Astrocyte of the cerebellum (primary cell): ENCODE measurements around the gene PPP6R1.
A peak's percentile ranks its signal among the peaks of the same experiment; 100 is the strongest.

Experiments used
- DNase-seq: peaks from one replicate; pipeline ENCODE4 v3.0.0-alpha.2; 2011; ENCODE audit warnings: low read depth
- H3K4me3 ChIP-seq: 2 replicates; pipeline ENCODE4 v1.5.1; 2011; ENCODE audit warnings: mild to moderate bottlenecking, low read depth, low read length, moderate library complexity
- in situ Hi-C: cut with HindIII; loops from 2 replicates; pipeline ENCODE4 v1.10.0; 2017; ENCODE audit warnings: low sequenced_read_pairs
- TF ChIP-seq, protein P1 (sequence below): IDR thresholded peaks from 2 replicates; pipeline ENCODE4 v1.5.1; 2012; ENCODE audit warnings: low read length, low read depth, moderate library complexity, mild to moderate bottlenecking; ENCODE audit errors: missing control alignments

PPP6R1 gene

DNA sequence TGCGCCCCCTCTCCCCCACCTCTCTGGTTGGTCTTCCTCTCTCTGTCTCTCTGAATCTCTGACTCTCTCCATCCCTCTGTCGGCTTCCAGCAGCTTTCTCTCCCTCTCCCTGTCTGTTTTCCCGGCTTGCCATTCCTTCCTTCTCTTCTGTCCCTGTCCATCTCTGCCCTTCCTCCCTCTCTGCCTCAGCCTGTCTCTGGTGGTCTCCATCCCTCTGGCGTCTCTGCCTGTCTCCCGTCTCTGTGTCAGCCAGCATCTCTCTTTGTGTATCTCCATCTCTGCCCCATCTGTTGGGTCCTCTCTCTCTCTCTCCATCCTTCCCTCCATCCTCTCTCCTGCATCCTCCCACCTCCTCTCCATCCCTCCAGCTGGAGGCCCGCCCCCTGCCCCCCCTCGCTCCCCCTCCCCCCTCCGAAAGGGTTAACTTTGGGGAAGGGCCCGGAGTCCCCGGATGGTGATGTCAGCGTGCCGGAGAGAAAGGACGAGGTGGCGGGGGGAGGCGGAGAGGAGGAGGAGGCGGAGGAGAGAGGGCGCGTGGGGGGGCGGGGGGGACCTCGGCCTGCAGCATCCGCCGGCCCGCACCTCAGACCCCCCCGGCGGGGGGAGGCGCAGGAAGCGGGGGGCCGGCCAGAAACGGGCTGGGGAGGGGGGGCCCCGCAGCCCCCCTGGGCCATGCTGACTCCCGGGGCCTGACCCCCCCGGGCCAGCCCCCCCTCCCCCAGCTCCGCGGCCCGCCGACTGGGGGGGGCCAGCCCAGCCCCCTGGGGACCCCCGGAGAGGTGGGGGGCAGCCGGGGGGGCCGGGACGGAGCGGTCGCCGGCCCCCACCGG lies 24.9 kb upstream of the PPP6R1 start, which contains the start of gene BRSK1:
Gene BRSK1, plus strand, starts transcription at position 450 of the 830 bp plus-strand sequence. CDS start 446 bp downstream, outside the sequence.
- in situ Hi-C loops, result no loop called here
- H3K4me3 ChIP-seq, result peak within 1 kb of the TSS; percentile 43
- DNase-seq, result no peak
- TF ChIP-seq, protein P1, sequence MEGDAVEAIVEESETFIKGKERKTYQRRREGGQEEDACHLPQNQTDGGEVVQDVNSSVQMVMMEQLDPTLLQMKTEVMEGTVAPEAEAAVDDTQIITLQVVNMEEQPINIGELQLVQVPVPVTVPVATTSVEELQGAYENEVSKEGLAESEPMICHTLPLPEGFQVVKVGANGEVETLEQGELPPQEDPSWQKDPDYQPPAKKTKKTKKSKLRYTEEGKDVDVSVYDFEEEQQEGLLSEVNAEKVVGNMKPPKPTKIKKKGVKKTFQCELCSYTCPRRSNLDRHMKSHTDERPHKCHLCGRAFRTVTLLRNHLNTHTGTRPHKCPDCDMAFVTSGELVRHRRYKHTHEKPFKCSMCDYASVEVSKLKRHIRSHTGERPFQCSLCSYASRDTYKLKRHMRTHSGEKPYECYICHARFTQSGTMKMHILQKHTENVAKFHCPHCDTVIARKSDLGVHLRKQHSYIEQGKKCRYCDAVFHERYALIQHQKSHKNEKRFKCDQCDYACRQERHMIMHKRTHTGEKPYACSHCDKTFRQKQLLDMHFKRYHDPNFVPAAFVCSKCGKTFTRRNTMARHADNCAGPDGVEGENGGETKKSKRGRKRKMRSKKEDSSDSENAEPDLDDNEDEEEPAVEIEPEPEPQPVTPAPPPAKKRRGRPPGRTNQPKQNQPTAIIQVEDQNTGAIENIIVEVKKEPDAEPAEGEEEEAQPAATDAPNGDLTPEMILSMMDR, result no peak

DNA sequence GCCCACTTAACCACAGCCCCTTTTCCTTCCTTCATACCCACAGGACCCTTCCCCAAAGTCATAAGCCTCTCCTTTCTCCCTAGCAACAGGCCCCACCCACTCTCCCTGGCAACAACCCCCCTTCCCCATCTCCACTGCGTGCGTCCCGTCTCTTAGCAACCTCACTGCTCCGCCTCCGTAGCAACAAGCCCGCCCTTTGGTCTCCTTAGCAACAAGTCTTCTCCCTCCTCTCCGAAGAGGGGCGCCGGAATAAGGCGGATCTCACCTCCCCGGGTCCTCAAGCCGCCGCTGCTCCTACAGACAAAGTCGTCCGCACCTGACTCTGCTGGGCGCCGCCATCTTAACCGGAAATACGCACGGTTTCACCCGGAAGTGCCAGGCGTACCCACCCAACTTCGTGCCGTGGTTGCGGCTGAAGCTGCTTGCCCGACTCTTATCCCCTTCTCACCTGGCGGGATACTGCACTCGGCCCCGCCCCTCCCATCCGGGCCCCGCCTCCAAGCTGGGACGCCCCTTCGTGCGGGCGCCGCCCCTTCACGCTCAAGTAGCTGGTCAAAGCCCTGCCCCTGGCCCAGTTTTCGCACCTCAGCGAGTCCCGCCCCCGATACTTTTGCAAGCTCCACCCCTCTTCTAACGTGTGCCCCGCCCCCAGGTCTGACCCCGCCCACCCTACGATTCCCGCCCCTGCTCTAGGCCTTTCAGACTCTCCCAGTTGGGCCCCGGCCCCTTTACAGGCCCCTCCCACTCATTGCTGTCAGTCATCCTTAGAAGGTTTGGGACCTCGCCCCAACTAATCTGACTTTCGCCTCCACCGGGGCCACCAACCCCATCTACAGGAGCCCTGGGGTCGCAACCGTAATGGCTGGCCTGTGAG lies 21.2 kb upstream of the PPP6R1 start, which contains the start of gene HSPBP1:
Gene HSPBP1, minus strand, starts transcription at position 341 of the 874 bp plus-strand sequence. CDS start 502 bp downstream, outside the sequence.
- in situ Hi-C loops, result no loop called here
- H3K4me3 ChIP-seq, result peak within 1 kb of the TSS; percentile 82
- TF ChIP-seq, protein P1, result no peak
- peak; percentile 88 for DNase-seq

DNA sequence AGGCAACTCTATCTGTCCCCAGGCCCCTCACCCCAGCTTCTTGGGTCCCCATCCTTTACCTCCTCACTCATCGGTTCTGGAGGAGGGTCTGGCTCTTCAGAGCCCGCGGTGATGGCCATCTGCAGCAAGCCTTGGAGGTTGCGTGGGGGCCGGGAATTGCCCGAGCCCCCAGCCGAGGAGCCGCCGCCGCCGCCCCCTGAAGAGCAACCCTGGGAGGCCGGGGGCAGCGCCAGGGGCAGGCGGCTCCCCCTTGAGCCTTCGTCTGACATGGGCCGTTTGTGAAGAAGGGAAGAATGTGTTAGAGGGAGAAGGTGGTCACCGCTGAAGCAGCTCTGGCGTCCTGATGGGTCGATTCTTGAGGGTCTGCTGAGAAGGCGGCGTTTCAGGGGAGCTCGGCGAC lies 20.5 kb upstream of the PPP6R1 start:
- in situ Hi-C loops, result no loop called here
- H3K4me3 ChIP-seq, result peak overlapping the region; percentile 82
- DNase-seq, result no peak
- TF ChIP-seq, protein P1, result no peak

DNA sequence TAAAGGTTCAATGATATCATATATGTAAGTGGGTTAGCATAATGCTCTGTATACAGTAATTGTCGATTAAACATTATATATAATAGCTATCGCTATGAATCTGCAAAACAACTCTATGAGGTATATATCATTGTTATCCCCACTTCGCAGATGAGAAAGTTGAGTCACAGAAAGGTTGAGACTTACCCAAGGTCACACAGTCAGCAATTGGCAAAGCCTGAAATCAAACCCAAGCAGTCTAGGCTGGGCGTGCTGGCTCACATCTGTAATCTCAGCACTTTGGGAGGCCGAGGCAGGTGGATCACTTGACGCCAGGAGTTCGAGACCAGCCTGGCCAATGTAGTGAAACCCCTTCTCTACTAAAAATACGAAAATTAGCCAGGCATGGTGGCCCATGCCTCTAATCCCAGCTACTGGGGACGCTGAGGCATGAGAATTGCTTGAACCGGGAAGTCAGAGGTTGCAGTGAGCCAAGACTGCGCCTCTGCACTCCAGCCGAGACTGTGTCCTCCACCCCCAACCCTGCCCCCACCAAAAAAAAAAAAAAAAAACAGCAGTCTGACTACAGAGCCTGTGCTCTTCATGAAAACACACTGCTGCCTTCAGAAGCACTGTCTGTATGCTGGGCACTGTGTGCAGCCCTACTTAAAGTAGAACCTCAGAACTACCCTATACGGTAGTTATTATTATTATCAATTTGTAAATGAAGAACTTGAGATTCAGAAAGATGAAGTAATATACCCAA lies 19.7 kb upstream of the PPP6R1 start:
- TF ChIP-seq, protein P1, result no peak
- DNase-seq, result no peak
- peak overlapping the region; percentile 82 for H3K4me3 ChIP-seq
- in situ Hi-C loops, result no loop called here

GRCh38 chr19:55277494-55277893 lies 18.7 kb upstream of the PPP6R1 start:
- TF ChIP-seq, protein P1, result no peak

More at GRCh38 chr19:55277494-55277893, 18.7 kb upstream of the PPP6R1 start:
- no peak overlapping the region for H3K4me3 ChIP-seq
- DNase-seq, result no peak
- in situ Hi-C loops, result no loop called here
